HFFc6 (cell line): Measurements from ENCODE around the gene SHMT2. TPM values are rescaled to one million over a fixed set of nuclear protein-coding genes. Genes with fewer than 3 reads are reported as not detected.

Experiments
- DNase-seq: peaks from one replicate; pipeline ENCODE4 v3.0.0-alpha.2; 2018
- H3K27ac Mint-ChIP-seq: 2 replicates; pipeline ENCODE4 v1.8.0; 2020; ENCODE audit warnings: mild to moderate bottlenecking, mixed read lengths
- H3K27me3 Mint-ChIP-seq: 2 replicates; pipeline ENCODE4 v1.8.0; 2021; ENCODE audit warnings: mild to moderate bottlenecking, moderate library complexity, mixed read lengths; ENCODE audit not compliant: insufficient read depth
- H3K36me3 Mint-ChIP-seq: 2 replicates; pipeline ENCODE4 v1.8.0; 2021; ENCODE audit warnings: low read depth, mixed read lengths
- H3K4me1 Mint-ChIP-seq: 2 replicates; pipeline ENCODE4 v1.8.0; 2020; ENCODE audit warnings: low read depth, mixed read lengths
- H3K4me3 Mint-ChIP-seq: 2 replicates; pipeline ENCODE4 v1.8.0; 2020; ENCODE audit warnings: mild to moderate bottlenecking, moderate library complexity, mixed read lengths
- H3K9me3 Mint-ChIP-seq: 2 replicates; pipeline ENCODE4 v1.8.0; 2020; ENCODE audit warnings: mild to moderate bottlenecking, mixed read lengths
- total RNA-seq, 6 experiments: library from RNA; stranded (reverse); fragmentation: NEBNext Ultra II Directional; extraction: Animal tissue kit (Norgen Biotek cat#: 25700); gene quantifications; 2 replicates in 1 of 6; 3 replicates in 5 of 6; pipeline ENCODE4 v1.2.3, GENCODE V29; 2021
- TF ChIP-seq, protein P1 (sequence below): fragments of 200-600 bp; sonication (generic); IDR thresholded peaks from 2 replicates; pipeline ENCODE4 v1.5.0; 2021; ENCODE audit warnings: antibody characterized with exemption, mild to moderate bottlenecking

Gene SHMT2
- total RNA-seq, 6 experiments from 2014 or later, result 112 to 127 (median 126) TPM

GRCh38 chr12:57182918-57183575 lies 46.5 kb upstream of the SHMT2 start:
- Mint-ChIP-seq H3K9me3 (no peaks in the 10 kb centered on the region), H3K27me3 (peaks cover 14% of the 10 kb centered on the region), H3K36me3 (peaks cover 42% of the 10 kb centered on the region), H3K4me3 (no peak overlapping the region; the same call in 1 of the 2 replicates), H3K27ac (peak overlapping the region; percentile 61), H3K4me1 (peaks cover 6% of the 10 kb centered on the region)
- TF ChIP-seq, protein P1, sequence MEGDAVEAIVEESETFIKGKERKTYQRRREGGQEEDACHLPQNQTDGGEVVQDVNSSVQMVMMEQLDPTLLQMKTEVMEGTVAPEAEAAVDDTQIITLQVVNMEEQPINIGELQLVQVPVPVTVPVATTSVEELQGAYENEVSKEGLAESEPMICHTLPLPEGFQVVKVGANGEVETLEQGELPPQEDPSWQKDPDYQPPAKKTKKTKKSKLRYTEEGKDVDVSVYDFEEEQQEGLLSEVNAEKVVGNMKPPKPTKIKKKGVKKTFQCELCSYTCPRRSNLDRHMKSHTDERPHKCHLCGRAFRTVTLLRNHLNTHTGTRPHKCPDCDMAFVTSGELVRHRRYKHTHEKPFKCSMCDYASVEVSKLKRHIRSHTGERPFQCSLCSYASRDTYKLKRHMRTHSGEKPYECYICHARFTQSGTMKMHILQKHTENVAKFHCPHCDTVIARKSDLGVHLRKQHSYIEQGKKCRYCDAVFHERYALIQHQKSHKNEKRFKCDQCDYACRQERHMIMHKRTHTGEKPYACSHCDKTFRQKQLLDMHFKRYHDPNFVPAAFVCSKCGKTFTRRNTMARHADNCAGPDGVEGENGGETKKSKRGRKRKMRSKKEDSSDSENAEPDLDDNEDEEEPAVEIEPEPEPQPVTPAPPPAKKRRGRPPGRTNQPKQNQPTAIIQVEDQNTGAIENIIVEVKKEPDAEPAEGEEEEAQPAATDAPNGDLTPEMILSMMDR, result peak; percentile 89
- DNase-seq, result peak; percentile 50

GRCh38 chr12:57183939-57184725 lies 45.4 kb upstream of the SHMT2 start:
- TF ChIP-seq, protein P1, result no peak
- peaks cover 11% of the 10 kb centered on the region for H3K27me3 Mint-ChIP-seq

DNA sequence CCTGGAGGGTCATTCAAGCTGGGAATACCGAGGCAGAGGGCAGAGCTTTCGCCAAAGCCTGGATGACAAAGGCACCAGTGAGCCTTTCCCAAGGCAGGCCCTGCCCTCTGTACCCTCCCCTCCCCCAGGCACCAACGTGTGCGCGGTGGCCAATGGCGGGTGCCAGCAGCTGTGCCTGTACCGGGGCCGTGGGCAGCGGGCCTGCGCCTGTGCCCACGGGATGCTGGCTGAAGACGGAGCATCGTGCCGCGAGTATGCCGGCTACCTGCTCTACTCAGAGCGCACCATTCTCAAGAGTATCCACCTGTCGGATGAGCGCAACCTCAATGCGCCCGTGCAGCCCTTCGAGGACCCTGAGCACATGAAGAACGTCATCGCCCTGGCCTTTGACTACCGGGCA lies 44.1 kb upstream of the SHMT2 start:
- Mint-ChIP-seq H3K9me3 (no peaks in the 10 kb centered on the region), H3K36me3 (peaks cover 38% of the 10 kb centered on the region), H3K27me3 (peaks cover 11% of the 10 kb centered on the region), H3K4me1 (peaks cover 6% of the 10 kb centered on the region), H3K4me3 (no peak overlapping the region), H3K27ac (no peak overlapping the region)
- TF ChIP-seq, protein P1, result no peak
- DNase-seq, result no peak

More at GRCh38 chr12:57183939-57184725, 45.4 kb upstream of the SHMT2 start:
- peaks cover 6% of the 10 kb centered on the region for H3K4me1 Mint-ChIP-seq
- no peak overlapping the region; the same call in 1 of the 2 replicates for H3K4me3 Mint-ChIP-seq
- no peaks in the 10 kb centered on the region for H3K9me3 Mint-ChIP-seq
- DNase-seq, result no peak
- H3K27ac Mint-ChIP-seq, result peak overlapping the region; percentile 49; the same call in 1 of the 2 replicates
- H3K36me3 Mint-ChIP-seq, result peaks cover 39% of the 10 kb centered on the region

DNA sequence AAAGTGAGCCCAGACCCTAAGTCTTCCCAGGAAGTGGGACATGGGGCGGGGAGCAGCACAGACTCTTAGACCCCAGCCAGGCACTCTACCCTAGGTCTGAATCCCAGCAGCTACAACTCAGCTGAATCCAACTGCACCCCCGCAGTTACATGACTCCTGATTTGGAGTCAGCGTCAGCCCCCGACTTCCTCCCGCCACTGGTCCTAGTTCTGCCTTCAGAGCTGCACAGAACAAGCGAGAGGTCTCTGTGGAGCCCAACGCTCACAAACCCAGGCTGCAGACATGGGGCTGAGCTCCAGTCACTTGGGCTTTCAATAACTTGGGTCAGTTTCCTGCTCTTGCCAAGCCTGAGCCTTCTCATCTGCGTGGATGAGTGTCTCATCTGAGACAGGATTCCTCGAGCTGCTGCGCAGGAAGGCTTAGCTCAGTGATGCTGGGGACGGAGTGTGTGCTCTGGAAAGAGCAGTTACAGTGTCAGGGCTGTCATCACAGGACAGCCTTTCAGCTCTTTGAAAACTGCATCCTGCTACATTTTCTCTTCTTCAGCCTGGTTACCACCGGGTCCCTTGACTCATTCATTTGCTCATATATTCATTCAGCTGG lies 43.5 kb upstream of the SHMT2 start:
- Mint-ChIP-seq H3K27ac (no peak overlapping the region), H3K4me1 (peaks cover 6% of the 10 kb centered on the region), H3K36me3 (peaks cover 38% of the 10 kb centered on the region), H3K27me3 (peaks cover 11% of the 10 kb centered on the region), H3K9me3 (no peaks in the 10 kb centered on the region), H3K4me3 (no peak overlapping the region)
- TF ChIP-seq, protein P1, result no peak
- DNase-seq, result no peak

- peaks cover 6% of the 10 kb centered on the region for H3K4me1 Mint-ChIP-seq
- TF ChIP-seq, protein P1, result no peak
- peaks cover 41% of the 10 kb centered on the region for H3K36me3 Mint-ChIP-seq
- H3K27me3 Mint-ChIP-seq, result peaks cover 8% of the 10 kb centered on the region
- H3K9me3 Mint-ChIP-seq, result no peaks in the 10 kb centered on the region
- peak overlapping the region; percentile 31; the same call in 1 of the 2 replicates for H3K27ac Mint-ChIP-seq
- no peak overlapping the region for H3K4me3 Mint-ChIP-seq
- DNase-seq, result no peak
Observed at GRCh38 chr12:57187222-57188089, 42.1 kb upstream of the SHMT2 start.
